HCT116 (cell line): Measurements from ENCODE around the gene ENOX1. TPM values are rescaled to one million over a fixed set of nuclear protein-coding genes. Genes with fewer than 3 reads are reported as not detected.

ENCODE experiments used
- ATAC-seq: fragments of 200-7000 bp; cut with Tn5 transposase; 2 replicates; pipeline ENCODE4 v1.9.1; 2020; ENCODE audit warnings: mild to moderate bottlenecking, moderate library complexity
- BruUV-seq: library from RNA; stranded (reverse); fragments of 400-500 nt; replicated peaks from 2 replicates; lab custom pipeline; 2021; lab: Mats Ljungman, UMichigan
- CTCF ChIA-PET: fragments of 300-600 bp; sonication (Branson Sonifier 250); formaldehyde crosslinking; loops from one replicate; lab custom pipeline; 2021; ENCODE audit warnings: antibody characterized with exemption; lab: Charles Lee
- POLR2A ChIA-PET: fragments of 300-600, 350-600 bp; sonication (Branson Sonifier 250); formaldehyde crosslinking; loops from one replicate; lab custom pipeline; 2021; ENCODE audit warnings: antibody characterized with exemption; lab: Charles Lee
- RAD21 ChIA-PET, 2 experiments: fragments of 300-600 bp; sonication (Branson Sonifier 250); formaldehyde crosslinking; loops; one replicate each; lab custom pipeline; 2023; ENCODE audit warnings: low total read pairs in 2 of 2; ENCODE audit not compliant: uncharacterized antibody in 2 of 2, unreplicated experiment in 2 of 2, low non-redundant PET in 1 of 2; lab: Charles Lee
- DNase-seq: peaks from one replicate; pipeline ENCODE4 v3.0.0-alpha.2; 2010; ENCODE audit warnings: low read depth, low spot score
- H2AFZ ChIP-seq: fragments of 200-600 bp; shearing (Covaris generic), sonication (generic); 2 replicates; pipeline ENCODE4 v1.6.1; 2017; ENCODE audit warnings: low read depth, mixed run types, mixed read lengths, antibody characterized with exemption, low read length; ENCODE audit not compliant: poor library complexity, severe bottlenecking
- H3K27ac ChIP-seq: 2 replicates; pipeline ENCODE4 v1.5.1; 2012; ENCODE audit warnings: low read depth, low read length
- H3K27me3 ChIP-seq: fragments of 200-600 bp; sonication (generic); 2 replicates; pipeline ENCODE4 v1.6.1; 2016; ENCODE audit warnings: mixed run types, low read length, mixed read lengths; ENCODE audit not compliant: insufficient read depth
- H3K36me3 ChIP-seq, 2 experiments: fragments of 200-500 bp in 1 of 2; fragments of 200-600 bp in 1 of 2; sonication (Bioruptor generic) in 1 of 2; sonication (generic) in 1 of 2; 2 replicates each; pipeline versions ENCODE4 v1.5.1 to v1.6.1; 2014 to 2016; ENCODE audit warnings: low read length in 2 of 2, inconsistent platforms in 1 of 2, mixed read lengths in 1 of 2, mixed run types in 1 of 2; ENCODE audit not compliant: insufficient read depth in 2 of 2, control insufficient read depth in 1 of 2
- H3K4me1 ChIP-seq, 2 experiments: fragments of 200-600 bp in 1 of 2; sonication (generic) in 1 of 2; 2 replicates each; pipeline versions ENCODE4 v1.5.1 to v1.6.1; 2012 to 2017; ENCODE audit warnings: low read length in 2 of 2, inconsistent platforms in 1 of 2, mild to moderate bottlenecking in 1 of 2, mixed read lengths in 1 of 2, mixed run types in 1 of 2, moderate library complexity in 1 of 2; ENCODE audit not compliant: insufficient read depth in 2 of 2, control insufficient read depth in 1 of 2
- H3K4me2 ChIP-seq: fragments of 200-600 bp; sonication (generic); 2 replicates; pipeline ENCODE4 v1.6.1; 2017; ENCODE audit warnings: mixed run types, low read length, mixed read lengths
- H3K4me3 ChIP-seq, 2 experiments: fragments of 200-600 bp in 1 of 2; sonication (generic) in 1 of 2; replicated peaks in 1 of 2; 2 replicates each; pipeline ENCODE4 v1.5.1; 2011 to 2016; ENCODE audit warnings: low read length in 2 of 2, control low read depth in 1 of 2, low read depth in 1 of 2, mild to moderate bottlenecking in 1 of 2, mixed read lengths in 1 of 2, mixed run types in 1 of 2
- H3K79me2 ChIP-seq: fragments of 200-600 bp; sonication (generic); 2 replicates; pipeline ENCODE4 v1.6.1; 2017; ENCODE audit warnings: mild to moderate bottlenecking, mixed run types, low read length, moderate library complexity, mixed read lengths; ENCODE audit not compliant: insufficient read depth
- H3K9ac ChIP-seq: fragments of 200-600 bp; sonication (generic); 2 replicates; pipeline ENCODE4 v1.6.1; 2016; ENCODE audit warnings: low read length, mixed read lengths
- H3K9me2 ChIP-seq: fragments of 200-600 bp; sonication (generic), shearing (Covaris generic); 2 replicates; pipeline ENCODE4 v1.6.1; 2017; ENCODE audit warnings: mixed run types, mild to moderate bottlenecking, moderate library complexity; ENCODE audit not compliant: insufficient read depth
- H3K9me3 ChIP-seq, 2 experiments: fragments of 200-500 bp in 1 of 2; fragments of 200-600 bp in 1 of 2; sonication (Bioruptor generic) in 1 of 2; sonication (generic) in 1 of 2; 2 replicates each; pipeline ENCODE4 v1.6.1; 2014 to 2017; ENCODE audit warnings: low read length in 2 of 2, mixed read lengths in 2 of 2, inconsistent platforms in 1 of 2, low read depth in 1 of 2, mild to moderate bottlenecking in 1 of 2, mixed run types in 1 of 2, moderate library complexity in 1 of 2; ENCODE audit not compliant: control insufficient read depth in 1 of 2, insufficient read depth in 1 of 2
- H4K20me1 ChIP-seq: fragments of 200-600 bp; sonication (generic), shearing (Covaris generic); 2 replicates; pipeline ENCODE4 v1.6.1; 2017; ENCODE audit warnings: mixed run types, mild to moderate bottlenecking, moderate library complexity; ENCODE audit not compliant: insufficient read depth
- CBX3 ChIP-seq: IDR thresholded peaks from 2 replicates; pipeline ENCODE4 v1.6.1; 2012; ENCODE audit warnings: low read depth
- EGR1 ChIP-seq: IDR thresholded peaks from 2 replicates; pipeline ENCODE4 v1.6.1; 2012; ENCODE audit warnings: low read depth
- POLR2A ChIP-seq: IDR thresholded peaks from 2 replicates; pipeline ENCODE4 v1.7.0; 2011; ENCODE audit warnings: borderline replicate concordance; ENCODE audit not compliant: insufficient read depth, insufficient read length; ENCODE audit errors: extremely low read depth
- POLR2AphosphoS5 ChIP-seq: IDR thresholded peaks from 2 replicates; pipeline ENCODE4 v1.6.1; 2011; ENCODE audit warnings: mild to moderate bottlenecking, low read depth, low read length, moderate library complexity
- RAD21 ChIP-seq: IDR thresholded peaks from 2 replicates; pipeline ENCODE4 v1.6.1; 2012; ENCODE audit warnings: low read depth, mild to moderate bottlenecking
- SRF ChIP-seq: IDR thresholded peaks from 2 replicates; pipeline ENCODE4 v1.6.1; 2012; ENCODE audit warnings: low read depth
- ZFX ChIP-seq: fragments of 450-650 bp; IDR thresholded peaks from 2 replicates; pipeline ENCODE4 v1.6.1; 2017
- intact Hi-C: fragments of 100-400 bp; cut with micrococcal nuclease; formaldehyde crosslinking; loops from 2 replicates; pipeline ENCODE4 v1.10.0; 2022
- total RNA-seq: library from RNA; stranded (reverse); gene quantifications from one replicate; pipeline ENCODE4 v1.2.1, GENCODE V29; 2021; ENCODE audit not compliant: unreplicated experiment
- TF ChIP-seq, protein P1 (sequence below): IDR thresholded peaks from 2 replicates; pipeline ENCODE4 v1.6.1; 2011; ENCODE audit warnings: mild to moderate bottlenecking, low read length, moderate library complexity; ENCODE audit not compliant: insufficient replicate concordance; ENCODE audit errors: extremely low read depth
- TF ChIP-seq, protein P2 (sequence below): IDR thresholded peaks from 2 replicates; pipeline ENCODE4 v1.6.1; 2012; ENCODE audit warnings: low read depth
- TF ChIP-seq, protein P3 (sequence below): IDR thresholded peaks from 2 replicates; pipeline ENCODE4 v1.6.1; 2012

The ENOX1 gene
- total RNA-seq, 1 experiment from 2014 or later: 4.5 TPM

DNA sequence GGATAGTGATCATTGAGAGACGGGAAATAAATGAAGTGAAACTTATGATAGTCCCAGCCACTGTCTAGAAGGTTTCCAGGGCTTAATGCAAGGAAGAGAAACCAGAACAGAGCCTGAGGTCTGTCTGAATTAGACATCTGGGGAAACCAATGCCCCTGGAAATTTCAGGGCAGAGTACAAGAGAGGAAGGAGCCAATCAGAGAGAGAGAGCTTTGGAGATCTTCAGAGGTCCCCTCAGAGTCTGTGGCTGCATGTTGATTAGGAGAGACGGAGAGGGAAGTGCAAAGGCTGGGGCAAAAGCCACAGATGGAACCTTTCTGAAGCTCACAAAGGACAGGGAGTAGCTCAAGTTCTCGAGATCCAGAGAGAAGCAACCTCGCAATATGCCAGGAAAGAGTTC is 385.4 kb downstream of the ENOX1 start:
- DNase-seq (no peak), ATAC-seq (no peak)
- Histone ChIP-seq H3K79me2 (no peaks in the 10 kb centered on the region), H3K9ac (no peak overlapping the region), H3K9me2 (no peaks in the 10 kb centered on the region), H4K20me1 (no peaks in the 10 kb centered on the region), H3K36me3 (no peaks in the 10 kb centered on the region), H2AFZ (no peak overlapping the region)
- intact Hi-C loops: no loop called here
- CTCF ChIA-PET: no interaction called here
- TF ChIP-seq ZFX: no peak
- no peak for TF ChIP-seq CBX3
- no peak for TF ChIP-seq SRF
- TF ChIP-seq EGR1: no peak
- TF ChIP-seq, protein P1, sequence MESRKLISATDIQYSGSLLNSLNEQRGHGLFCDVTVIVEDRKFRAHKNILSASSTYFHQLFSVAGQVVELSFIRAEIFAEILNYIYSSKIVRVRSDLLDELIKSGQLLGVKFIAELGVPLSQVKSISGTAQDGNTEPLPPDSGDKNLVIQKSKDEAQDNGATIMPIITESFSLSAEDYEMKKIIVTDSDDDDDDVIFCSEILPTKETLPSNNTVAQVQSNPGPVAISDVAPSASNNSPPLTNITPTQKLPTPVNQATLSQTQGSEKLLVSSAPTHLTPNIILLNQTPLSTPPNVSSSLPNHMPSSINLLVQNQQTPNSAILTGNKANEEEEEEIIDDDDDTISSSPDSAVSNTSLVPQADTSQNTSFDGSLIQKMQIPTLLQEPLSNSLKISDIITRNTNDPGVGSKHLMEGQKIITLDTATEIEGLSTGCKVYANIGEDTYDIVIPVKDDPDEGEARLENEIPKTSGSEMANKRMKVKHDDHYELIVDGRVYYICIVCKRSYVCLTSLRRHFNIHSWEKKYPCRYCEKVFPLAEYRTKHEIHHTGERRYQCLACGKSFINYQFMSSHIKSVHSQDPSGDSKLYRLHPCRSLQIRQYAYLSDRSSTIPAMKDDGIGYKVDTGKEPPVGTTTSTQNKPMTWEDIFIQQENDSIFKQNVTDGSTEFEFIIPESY: no peak
- TF ChIP-seq, protein P2, sequence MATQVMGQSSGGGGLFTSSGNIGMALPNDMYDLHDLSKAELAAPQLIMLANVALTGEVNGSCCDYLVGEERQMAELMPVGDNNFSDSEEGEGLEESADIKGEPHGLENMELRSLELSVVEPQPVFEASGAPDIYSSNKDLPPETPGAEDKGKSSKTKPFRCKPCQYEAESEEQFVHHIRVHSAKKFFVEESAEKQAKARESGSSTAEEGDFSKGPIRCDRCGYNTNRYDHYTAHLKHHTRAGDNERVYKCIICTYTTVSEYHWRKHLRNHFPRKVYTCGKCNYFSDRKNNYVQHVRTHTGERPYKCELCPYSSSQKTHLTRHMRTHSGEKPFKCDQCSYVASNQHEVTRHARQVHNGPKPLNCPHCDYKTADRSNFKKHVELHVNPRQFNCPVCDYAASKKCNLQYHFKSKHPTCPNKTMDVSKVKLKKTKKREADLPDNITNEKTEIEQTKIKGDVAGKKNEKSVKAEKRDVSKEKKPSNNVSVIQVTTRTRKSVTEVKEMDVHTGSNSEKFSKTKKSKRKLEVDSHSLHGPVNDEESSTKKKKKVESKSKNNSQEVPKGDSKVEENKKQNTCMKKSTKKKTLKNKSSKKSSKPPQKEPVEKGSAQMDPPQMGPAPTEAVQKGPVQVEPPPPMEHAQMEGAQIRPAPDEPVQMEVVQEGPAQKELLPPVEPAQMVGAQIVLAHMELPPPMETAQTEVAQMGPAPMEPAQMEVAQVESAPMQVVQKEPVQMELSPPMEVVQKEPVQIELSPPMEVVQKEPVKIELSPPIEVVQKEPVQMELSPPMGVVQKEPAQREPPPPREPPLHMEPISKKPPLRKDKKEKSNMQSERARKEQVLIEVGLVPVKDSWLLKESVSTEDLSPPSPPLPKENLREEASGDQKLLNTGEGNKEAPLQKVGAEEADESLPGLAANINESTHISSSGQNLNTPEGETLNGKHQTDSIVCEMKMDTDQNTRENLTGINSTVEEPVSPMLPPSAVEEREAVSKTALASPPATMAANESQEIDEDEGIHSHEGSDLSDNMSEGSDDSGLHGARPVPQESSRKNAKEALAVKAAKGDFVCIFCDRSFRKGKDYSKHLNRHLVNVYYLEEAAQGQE: no peak
- TF ChIP-seq POLR2A: no peak
- TF ChIP-seq RAD21: no peak
- TF ChIP-seq POLR2AphosphoS5: no peak
- TF ChIP-seq, protein P3, sequence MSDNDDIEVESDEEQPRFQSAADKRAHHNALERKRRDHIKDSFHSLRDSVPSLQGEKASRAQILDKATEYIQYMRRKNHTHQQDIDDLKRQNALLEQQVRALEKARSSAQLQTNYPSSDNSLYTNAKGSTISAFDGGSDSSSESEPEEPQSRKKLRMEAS: no peak
- TF ChIP-seq, all 23 proteins: peak for 0
- POLR2A ChIA-PET: no interaction called here
- H3K9me3 ChIP-seq: no peaks in the 10 kb centered on the region
- H3K27ac ChIP-seq: no peak overlapping the region
- no peaks in the 10 kb centered on the region for H3K4me1 ChIP-seq
- H3K4me3 ChIP-seq: no peak overlapping the region
- H3K4me2 ChIP-seq: no peak overlapping the region
- no TSS peak for BruUV-seq
- no peaks in the 10 kb centered on the region for H3K27me3 ChIP-seq
- RAD21 ChIA-PET: no interaction called here
